K562 (cell line): ENCODE measurements around the gene MT1M. TPM values are rescaled to one million over a fixed set of nuclear protein-coding genes. Genes with fewer than 3 reads are reported as not detected.

Experiments
- ATAC-seq: fragments of 200-7000 bp; cut with Tn5 transposase; 3 replicates; pipeline ENCODE4 v1.9.1; 2020; ENCODE audit warnings: moderate library complexity
- BruUV-seq: library from RNA; stranded (reverse); fragments of 400-500 nt; replicated peaks from 2 replicates; lab custom pipeline; 2021; lab: Mats Ljungman, UMichigan
- CTCF ChIA-PET: fragments of 300-600 bp; formaldehyde crosslinking; extraction: SDS; loops from one replicate; lab custom pipeline; 2021; ENCODE audit warnings: low intra/inter-chr PET ratio; lab: Yijun Ruan, JAX
- POLR2A ChIA-PET: fragments of 300-600, 350-650 bp; sonication (Branson Sonifier 250); formaldehyde crosslinking; extraction: SDS; loops from one replicate; lab custom pipeline; 2021; ENCODE audit warnings: antibody characterized with exemption, inconsistent platforms; lab: Yijun Ruan, JAX
- DNase-seq, 4 experiments: peaks; one replicate each; pipeline versions ENCODE4 v3.0.0 to v3.0.0-alpha.2; 2011 to 2018; ENCODE audit warnings: low spot score in 3 of 4, mixed read lengths in 3 of 4; ENCODE audit errors: extremely low read depth in 1 of 4
- FAIRE-seq: peaks from 2 replicates; lab custom pipeline; 2011; peaks lifted over from hg19 to GRCh38; lab: Jason Lieb, UNC
- H2AFZ ChIP-seq: 2 replicates; pipeline ENCODE4 v1.6.0; 2011; ENCODE audit warnings: low read depth, low read length, control low read depth, inconsistent platforms
- H3K27ac ChIP-seq: fragments of 200-600 bp; 3 replicates; pipeline ENCODE4 v1.8.0; 2011; ENCODE audit warnings: low read depth, mild to moderate bottlenecking, control low read depth, inconsistent platforms, low read length, moderate library complexity, mixed read lengths; ENCODE audit errors: extremely low read depth
- H3K27me3 ChIP-seq, 2 experiments: fragments of 300-600 bp in 1 of 2; 2 replicates in 1 of 2; 3 replicates in 1 of 2; pipeline versions ENCODE4 v1.6.0 to v1.8.0; 2011; ENCODE audit warnings: inconsistent platforms in 2 of 2, low read length in 2 of 2, mild to moderate bottlenecking in 1 of 2, mixed read lengths in 1 of 2, moderate library complexity in 1 of 2; ENCODE audit not compliant: control insufficient read depth in 2 of 2, insufficient read depth in 2 of 2
- H3K36me3 ChIP-seq: fragments of 300-600 bp; 3 replicates; pipeline ENCODE4 v1.8.0; 2011; ENCODE audit warnings: mild to moderate bottlenecking, low read length, inconsistent platforms; ENCODE audit not compliant: control insufficient read depth, insufficient read depth
- H3K4me1 ChIP-seq, 2 experiments: fragments of 200-600 bp in 1 of 2; replicated peaks in 1 of 2; 2 replicates in 1 of 2; 3 replicates in 1 of 2; pipeline versions ENCODE4 v1.5.1 to v1.8.0; 2011; ENCODE audit warnings: inconsistent platforms in 2 of 2, low read length in 2 of 2, mild to moderate bottlenecking in 1 of 2, mixed read lengths in 1 of 2, moderate library complexity in 1 of 2; ENCODE audit not compliant: control insufficient read depth in 2 of 2, insufficient read depth in 2 of 2
- H3K4me2 ChIP-seq: 2 replicates; pipeline ENCODE4 v1.6.1; 2011; ENCODE audit warnings: low read length, control low read depth, inconsistent platforms, mixed read lengths; ENCODE audit not compliant: insufficient read depth
- H3K4me3 ChIP-seq: fragments of 200-600 bp; sonication (generic), shearing (Covaris generic); 2 replicates; pipeline ENCODE4 v1.5.1; 2016; ENCODE audit warnings: control low read depth, inconsistent platforms
- H3K79me2 ChIP-seq: fragments of 200-600 bp; 3 replicates; pipeline ENCODE4 v1.8.0; 2011; ENCODE audit warnings: low read length, inconsistent platforms; ENCODE audit not compliant: control insufficient read depth, insufficient read depth
- H3K9ac ChIP-seq, 2 experiments: 2 replicates each; pipeline versions ENCODE4 v1.6.0 to v1.6.1; 2011; ENCODE audit warnings: low read depth in 2 of 2, low read length in 2 of 2, control low read depth in 1 of 2, inconsistent platforms in 1 of 2, mild to moderate bottlenecking in 1 of 2, mixed read lengths in 1 of 2; ENCODE audit not compliant: insufficient read depth in 1 of 2
- H3K9me1 ChIP-seq: one replicate; pipeline ENCODE4 v1.6.0; 2011; ENCODE audit warnings: inconsistent platforms, mild to moderate bottlenecking, low read length, moderate library complexity; ENCODE audit not compliant: control insufficient read depth, insufficient read depth
- H3K9me3 ChIP-seq: replicated peaks from 2 replicates; pipeline ENCODE4 v1.5.1; 2011; ENCODE audit warnings: low read depth, low read length, inconsistent platforms; ENCODE audit not compliant: control insufficient read depth, insufficient read depth
- H4K20me1 ChIP-seq: replicated peaks from 2 replicates; pipeline ENCODE4 v1.6.1; 2011; ENCODE audit warnings: low read length, inconsistent platforms, mixed read lengths; ENCODE audit not compliant: control insufficient read depth, insufficient read depth
- ASH1L ChIP-seq: fragments of 450-650 bp; IDR thresholded peaks from 2 replicates; pipeline ENCODE4 v1.6.1; 2018; ENCODE audit warnings: borderline replicate concordance, mild to moderate bottlenecking, low read depth; ENCODE audit not compliant: partially characterized antibody
- BRD9 ChIP-seq: fragments of 450-650 bp; IDR thresholded peaks from 2 replicates; pipeline ENCODE4 v1.6.1; 2018; ENCODE audit warnings: low read depth; ENCODE audit not compliant: partially characterized antibody
- FIP1L1 ChIP-seq: fragments of 200-400 bp; formaldehyde crosslinking; IDR thresholded peaks from 2 replicates; pipeline ENCODE4 v1.6.1; 2018; ENCODE audit warnings: mild to moderate bottlenecking, low read depth, low read length; ENCODE audit not compliant: poor library complexity, severe bottlenecking
- GTF2F1 ChIP-seq: IDR thresholded peaks from 2 replicates; pipeline ENCODE4 v1.6.1; 2011; ENCODE audit warnings: low read depth, low read length, improper control_type of control experiment
- KLF10 ChIP-seq: fragments of 250-450 bp; sonication (Bioruptor Pico); IDR thresholded peaks from 2 replicates; pipeline ENCODE4 v1.6.1; 2021; ENCODE audit warnings: matching md5 sums
- POLR2AphosphoS2 ChIP-seq: IDR thresholded peaks from 2 replicates; pipeline ENCODE4 v1.6.1; 2012; ENCODE audit warnings: low read length, improper control_type of control experiment
- SAP30 ChIP-seq: fragments of 200-600 bp; sonication (generic); IDR thresholded peaks from 2 replicates; pipeline ENCODE4 v1.6.1; 2012; ENCODE audit warnings: borderline replicate concordance, low read depth, mild to moderate bottlenecking, moderate library complexity, low read length, control low read depth, inconsistent platforms; ENCODE audit not compliant: insufficient read depth, poor library complexity, severe bottlenecking
- SIN3A ChIP-seq, 2 experiments: fragments of 150-350 bp in 1 of 2; IDR thresholded peaks; 2 replicates each; pipeline ENCODE4 v1.6.1; 2011 to 2016; ENCODE audit warnings: borderline replicate concordance in 2 of 2, low read depth in 2 of 2, low read length in 2 of 2, mild to moderate bottlenecking in 2 of 2, moderate library complexity in 2 of 2; ENCODE audit not compliant: control insufficient read depth in 1 of 2
- SP2 ChIP-seq: IDR thresholded peaks from 2 replicates; pipeline ENCODE4 v1.6.1; 2011; ENCODE audit warnings: mild to moderate bottlenecking, low read depth, low read length, moderate library complexity; ENCODE audit not compliant: poor library complexity, severe bottlenecking; ENCODE audit errors: extremely low read depth
- ZNF165 ChIP-seq: fragments of 250-450 bp; sonication (Bioruptor Pico); IDR thresholded peaks from 2 replicates; pipeline ENCODE4 v1.4.0; 2020; ENCODE audit warnings: borderline replicate concordance
- WGBS: fragments of 100-300 bp; shearing (Covaris generic); methylation state at CpG from one replicate; pipeline ENCODE4 v1.1.6; 2016; ENCODE audit warnings: low coverage, mixed read lengths; ENCODE audit not compliant: insufficient coverage; ENCODE audit errors: missing lambda C conversion rate; 5-methylcytosine and 5-hydroxymethylcytosine counted together
- in situ Hi-C: fragments of 300-500 bp; cut with MboI; formaldehyde crosslinking; loops from 4 replicates; pipeline ENCODE4 v1.15.0; 2018; ENCODE audit warnings: inconsistent platforms, mixed read lengths
- intact Hi-C: fragments of 100-400 bp; cut with micrococcal nuclease; formaldehyde crosslinking; loops from 2 replicates; pipeline ENCODE4 v1.14.2; 2022
- polyA plus RNA-seq, 8 experiments: library from polyadenylated mRNA; depleted of rRNA in 4 of 8; stranded (reverse) in 5 of 8; unstranded in 3 of 8; fragments of >200 nt; fragmentation: Nextera tagmentation in 2 of 8; fragmentation: Illumina TruSeq in 1 of 8; extraction: Ambion mirVana in 2 of 8; extraction: Trizol in 1 of 8; gene quantifications; 2 replicates each; pipeline versions ENCODE4 v1.2.1 to v1.2.3, GENCODE V29; 2011 to 2014; ENCODE audit warnings: inconsistent platforms in 1 of 8, missing spikeins in 1 of 8
- total RNA-seq, 7 experiments: library from RNA; depleted of rRNA in 6 of 7; stranded (reverse); fragments of >200 nt in 6 of 7; fragmentation: Illumina TruSeq in 2 of 7; extraction: Trizol in 2 of 7; gene quantifications; 2 replicates each; pipeline versions ENCODE4 v1.2.1 to v1.2.3, GENCODE V29; 2011 to 2021; ENCODE audit warnings: low replicate concordance in 1 of 7
- TF ChIP-seq, protein P1 (sequence below): fragments of 250-450 bp; sonication (Bioruptor Pico); IDR thresholded peaks from 2 replicates; pipeline ENCODE4 v1.5.0; 2021
- TF ChIP-seq, protein P2 (sequence below), 2 experiments: IDR thresholded peaks in 1 of 2; conservative IDR thresholded peaks in 1 of 2; 2 replicates each; pipeline ENCODE4 v1.6.1; 2016; ENCODE audit warnings: low read depth in 2 of 2, mild to moderate bottlenecking in 1 of 2, missing compliant biosample characterization in 1 of 2, missing genetic modification characterization in 1 of 2, moderate library complexity in 1 of 2

The MT1M gene
- total and polyA plus RNA-seq, 9 of the 15 experiments (the other 6 are each of a cell fraction or from before 2014, with no cell fraction given): not detected

DNA sequence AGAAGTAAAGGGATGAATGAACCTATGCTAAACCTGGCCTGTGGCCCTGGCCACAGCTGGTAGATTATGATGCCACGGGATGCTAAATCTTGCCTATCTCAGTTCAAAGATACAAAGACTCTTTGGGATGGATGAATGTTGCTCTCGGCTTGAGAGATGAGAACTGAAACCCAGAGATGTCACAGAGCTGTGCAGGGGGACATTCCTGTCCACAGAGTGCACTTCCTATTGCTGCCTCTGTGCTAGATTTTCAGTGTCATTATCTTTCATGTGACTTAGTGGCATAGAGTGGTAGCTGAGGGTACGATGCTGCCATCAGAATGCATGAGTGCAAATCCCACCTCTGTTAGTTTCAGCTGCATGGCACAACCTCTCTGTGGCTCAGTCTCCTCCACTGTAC lies 2.3 kb upstream of the MT1M start:
- CTCF ChIA-PET: no interaction called here
- BruUV-seq: no TSS peak
- in situ Hi-C loops: no loop called here

GRCh38 chr16:56631197-56631596 lies 1.3 kb upstream of the MT1M start:
- Histone ChIP-seq H3K4me3 (no peak overlapping the region), H3K4me1 (peaks cover 0 to 15% of the 10 kb centered on the region in 2 experiments; a peak in 2 of 5 replicates), H3K27me3 (peaks cover 36 to 70% of the 10 kb centered on the region in 2 experiments; a peak in 4 of 5 replicates), H3K79me2 (no peaks in the 10 kb centered on the region), H2AFZ (no peak overlapping the region), H3K27ac (no peak overlapping the region), H3K9me3 (no peaks in the 10 kb centered on the region), H3K4me2 (no peak overlapping the region), H3K9me1 (no peaks in the 10 kb centered on the region), H3K9ac (no peak overlapping the region), H4K20me1 (0 out of 2 replicates have a peak, but pooled peaks cover 3% of the 10 kb centered on the region), H3K36me3 (no peaks in the 10 kb centered on the region)
- ATAC-seq (no peak), FAIRE-seq (no peak), DNase-seq (no peak)
- POLR2A ChIA-PET: no interaction called here
- intact Hi-C loops: no loop called here
- CTCF ChIA-PET: no interaction called here
- TF ChIP-seq POLR2AphosphoS2 (no peak), FIP1L1 (no peak), KLF10 (CRISPR knock-in tag) (no peak), SIN3A (IDR thresholded peaks at IDR 0.05; ENCODE audit: borderline replicate concordance in 2 of 2, control insufficient read depth in 1 of 2, low read depth in 2 of 2, low read length in 2 of 2) (no peak), GTF2F1 (no peak), ASH1L (no peak), ZNF165 (CRISPR knock-in tag) (no peak), SP2 (no peak)
- TF ChIP-seq, protein P1, sequence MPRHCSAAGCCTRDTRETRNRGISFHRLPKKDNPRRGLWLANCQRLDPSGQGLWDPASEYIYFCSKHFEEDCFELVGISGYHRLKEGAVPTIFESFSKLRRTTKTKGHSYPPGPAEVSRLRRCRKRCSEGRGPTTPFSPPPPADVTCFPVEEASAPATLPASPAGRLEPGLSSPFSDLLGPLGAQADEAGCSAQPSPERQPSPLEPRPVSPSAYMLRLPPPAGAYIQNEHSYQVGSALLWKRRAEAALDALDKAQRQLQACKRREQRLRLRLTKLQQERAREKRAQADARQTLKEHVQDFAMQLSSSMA (CRISPR knock-in tag): no peak
- TF ChIP-seq, protein P2, sequence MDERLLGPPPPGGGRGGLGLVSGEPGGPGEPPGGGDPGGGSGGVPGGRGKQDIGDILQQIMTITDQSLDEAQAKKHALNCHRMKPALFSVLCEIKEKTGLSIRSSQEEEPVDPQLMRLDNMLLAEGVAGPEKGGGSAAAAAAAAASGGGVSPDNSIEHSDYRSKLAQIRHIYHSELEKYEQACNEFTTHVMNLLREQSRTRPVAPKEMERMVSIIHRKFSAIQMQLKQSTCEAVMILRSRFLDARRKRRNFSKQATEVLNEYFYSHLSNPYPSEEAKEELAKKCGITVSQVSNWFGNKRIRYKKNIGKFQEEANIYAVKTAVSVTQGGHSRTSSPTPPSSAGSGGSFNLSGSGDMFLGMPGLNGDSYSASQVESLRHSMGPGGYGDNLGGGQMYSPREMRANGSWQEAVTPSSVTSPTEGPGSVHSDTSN (CRISPR knock-in tag; IDR thresholded peaks at IDR 0.05; ENCODE audit: low read depth): no peak
- TF ChIP-seq, protein P2 (tag; conservative IDR thresholded peaks at IDR 0.05; ENCODE audit: low read depth): no peak
- BruUV-seq: no TSS peak
- in situ Hi-C loops: no loop called here
- under 1% methylated on average over 10 of the region's 10 CpGs for WGBS

More for the DNA sequence above, 2.3 kb upstream of the MT1M start:
- TF ChIP-seq BRD9 (peak; percentile 73), SAP30 (no peak)
- Histone ChIP-seq H3K4me2 (no peak overlapping the region), H3K9ac (no peak overlapping the region), H4K20me1 (0 out of 2 replicates have a peak, but pooled peaks cover 3% of the 10 kb centered on the region), H3K36me3 (no peaks in the 10 kb centered on the region), H3K27ac (no peak overlapping the region), H3K4me3 (no peak overlapping the region), H3K79me2 (no peaks in the 10 kb centered on the region), H3K9me1 (no peaks in the 10 kb centered on the region), H3K9me3 (no peaks in the 10 kb centered on the region), H3K27me3 (peaks cover 41 to 70% of the 10 kb centered on the region in 2 experiments; a peak in 4 of 5 replicates), H3K4me1 (peaks cover 0 to 15% of the 10 kb centered on the region in 2 experiments; a peak in 2 of 5 replicates), H2AFZ (no peak overlapping the region)
- POLR2A ChIA-PET: interaction anchor here (0.8 kb wide), 1 partner anchor 10 kb away, joined by 4 read pairs; no protein-coding TSS in a partner anchor
- FAIRE-seq: no peak
- WGBS: 0% methylated on average over 3 of the region's 3 CpGs
- ATAC-seq: no peak
- no peak for DNase-seq
- intact Hi-C loops: no loop called here
